Measurements from ENCODE around the gene RAD18. TPM values are rescaled to one million over a fixed set of nuclear protein-coding genes. Genes with fewer than 3 reads are reported as not detected.
A peak's percentile ranks its signal among the peaks of the same experiment; 100 is the strongest.

Gene RAD18
- total RNA-seq, 2 experiments from 2014 or later = 47.4 to 50.3 TPM

DNA sequence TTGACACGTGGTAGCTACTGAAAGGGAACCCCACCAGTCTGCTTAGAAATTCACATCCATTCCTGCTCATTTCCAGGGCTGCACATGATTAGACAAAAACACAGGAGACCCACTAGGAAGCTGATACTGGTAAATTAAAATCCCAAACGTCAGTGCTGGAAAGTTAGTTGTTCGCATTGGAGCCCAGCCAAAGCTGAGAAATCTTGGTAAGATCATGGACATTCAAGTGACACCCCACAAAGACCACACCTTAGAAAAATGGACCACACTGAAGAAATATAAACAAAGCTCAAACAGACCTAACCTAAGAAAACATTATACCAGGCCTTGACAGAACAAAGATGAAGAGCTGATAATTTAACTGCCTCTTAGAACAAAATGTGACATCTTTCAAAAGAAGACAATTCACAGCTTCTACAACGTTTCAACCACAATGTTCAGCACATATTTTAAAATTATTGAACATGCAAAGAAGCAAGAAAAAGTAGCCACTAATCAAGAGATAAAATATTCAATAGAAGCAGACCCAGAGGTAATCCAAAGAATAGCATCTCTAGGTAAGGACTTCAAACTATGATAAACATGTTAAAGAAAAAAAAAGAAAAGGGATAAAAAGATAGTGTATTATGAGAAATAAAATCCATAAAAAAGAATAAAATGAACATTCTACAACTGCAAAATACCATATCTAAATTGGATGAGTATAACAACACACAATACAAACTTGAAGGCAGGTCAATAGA, 20.4 kb downstream of the RAD18 start:
- Mint-ChIP-seq H3K27me3 (no peaks in the 10 kb centered on the region), H3K9me3 (peaks cover 13% of the 10 kb centered on the region), H3K4me3 (no peak overlapping the region), H3K27ac (no peak overlapping the region), H3K4me1 (ENCODE audit: low read depth) (no peaks in the 10 kb centered on the region), H3K36me3 (ENCODE audit: low read depth) (peaks cover 59% of the 10 kb centered on the region)
- ATAC-seq (no peak), DNase-seq (no peak)
- ChIA-PET CTCF (interaction anchor here (0.6 kb wide), 1 partner anchor 14 kb away, joined by 3 read pairs; no protein-coding TSS in a partner anchor), POLR2A (no interaction called here)
- TF ChIP-seq CTCF (IDR thresholded peaks at IDR 0.05) = no peak
- intact Hi-C loops (cut with micrococcal nuclease) = no loop called here

GRCh38 chr3:8942115-8942514, 21.2 kb downstream of the RAD18 start:
- H3K4me3 Mint-ChIP-seq = no peak overlapping the region
- ATAC-seq (no peak), DNase-seq (no peak)
- H3K4me1 Mint-ChIP-seq (ENCODE audit: low read depth) = no peaks in the 10 kb centered on the region
- H3K27ac Mint-ChIP-seq = no peak overlapping the region
- CTCF ChIA-PET = no interaction called here
- H3K27me3 Mint-ChIP-seq = no peaks in the 10 kb centered on the region
- H3K9me3 Mint-ChIP-seq = peaks cover 13% of the 10 kb centered on the region
- POLR2A ChIA-PET = no interaction called here
- intact Hi-C loops (cut with micrococcal nuclease) = no loop called here
- TF ChIP-seq CTCF (IDR thresholded peaks at IDR 0.05) = no peak
- peaks cover 56% of the 10 kb centered on the region for H3K36me3 Mint-ChIP-seq (ENCODE audit: low read depth)

GRCh38 chr3:8938021-8938420, 25.3 kb downstream of the RAD18 start:
- ChIA-PET POLR2A (no interaction called here), CTCF (interaction anchor here (1.1 to 2.8 kb wide), 2 partner anchors 10 to 364 kb away, joined by 3 to 12 read pairs; no protein-coding TSS in a partner anchor)
- Mint-ChIP-seq H3K27ac (no peak overlapping the region), H3K4me3 (no peak overlapping the region), H3K4me1 (ENCODE audit: low read depth) (no peaks in the 10 kb centered on the region), H3K27me3 (no peaks in the 10 kb centered on the region), H3K9me3 (peaks cover 4% of the 10 kb centered on the region), H3K36me3 (ENCODE audit: low read depth) (peaks cover 36% of the 10 kb centered on the region)
- intact Hi-C loops (cut with micrococcal nuclease) = no loop called here
- peak; percentile 25 for TF ChIP-seq CTCF (IDR thresholded peaks at IDR 0.05)
- ATAC-seq (peak; percentile 39), DNase-seq (no peak)

DNA sequence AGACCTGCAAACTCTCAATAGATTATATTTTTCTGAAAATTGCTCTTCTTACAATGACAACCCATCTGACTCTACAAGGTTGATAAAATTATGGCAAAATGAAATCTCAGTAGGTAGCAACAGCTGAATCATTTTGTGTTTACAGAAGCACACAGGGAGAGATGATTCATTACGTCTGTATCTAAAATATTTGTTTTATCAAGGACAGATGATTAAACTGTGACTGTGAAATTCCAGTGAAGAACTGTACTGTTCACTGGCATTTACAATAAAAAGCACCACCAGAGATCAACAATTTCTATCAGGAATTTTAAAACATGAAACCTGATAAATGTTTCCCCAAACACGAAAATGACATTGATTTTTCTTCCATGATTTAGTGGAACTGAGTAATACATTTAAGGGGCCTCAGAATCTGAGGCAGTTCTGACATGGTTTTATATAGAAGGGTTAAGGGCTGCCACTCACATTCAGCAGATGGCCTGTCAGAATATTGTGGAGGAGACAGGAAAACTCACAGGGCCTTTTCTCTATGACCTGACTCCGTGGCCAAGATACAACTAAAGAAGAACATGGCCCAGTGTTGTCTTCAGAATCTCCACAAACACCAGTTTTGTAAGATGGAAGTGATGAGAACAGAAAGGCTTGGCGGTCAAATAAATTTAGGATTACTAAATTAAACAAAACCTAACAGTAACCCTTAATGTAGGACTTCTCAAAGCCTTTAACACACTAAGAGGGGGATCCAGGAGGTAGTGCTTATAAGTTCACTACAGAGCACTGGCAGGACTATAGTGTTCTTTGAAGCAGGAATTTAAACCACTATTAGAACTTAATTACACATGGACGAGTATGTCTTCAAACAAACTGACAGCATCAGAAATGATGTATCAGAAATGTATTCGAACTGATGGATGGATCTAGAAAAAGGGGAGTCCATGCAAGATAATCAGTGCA, 25.9 kb downstream of the RAD18 start:
- no peak overlapping the region for H3K27ac Mint-ChIP-seq
- CTCF ChIA-PET = interaction anchor here (2.8 kb wide), 1 partner anchor 11 kb away, joined by 12 read pairs; no protein-coding TSS in a partner anchor

More for the DNA sequence above, 25.9 kb downstream of the RAD18 start:
- intact Hi-C loops (cut with micrococcal nuclease) = no loop called here
- no peak for ATAC-seq
- Mint-ChIP-seq H3K36me3 (ENCODE audit: low read depth) (peaks cover 30% of the 10 kb centered on the region), H3K4me1 (ENCODE audit: low read depth) (no peaks in the 10 kb centered on the region), H3K9me3 (no peaks in the 10 kb centered on the region), H3K27me3 (no peaks in the 10 kb centered on the region), H3K4me3 (no peak overlapping the region)
- POLR2A ChIA-PET = no interaction called here
- TF ChIP-seq CTCF (IDR thresholded peaks at IDR 0.05) = no peak
- no peak for DNase-seq
